ENCODE data around the gene SART1.

SART1 gene, protein sequence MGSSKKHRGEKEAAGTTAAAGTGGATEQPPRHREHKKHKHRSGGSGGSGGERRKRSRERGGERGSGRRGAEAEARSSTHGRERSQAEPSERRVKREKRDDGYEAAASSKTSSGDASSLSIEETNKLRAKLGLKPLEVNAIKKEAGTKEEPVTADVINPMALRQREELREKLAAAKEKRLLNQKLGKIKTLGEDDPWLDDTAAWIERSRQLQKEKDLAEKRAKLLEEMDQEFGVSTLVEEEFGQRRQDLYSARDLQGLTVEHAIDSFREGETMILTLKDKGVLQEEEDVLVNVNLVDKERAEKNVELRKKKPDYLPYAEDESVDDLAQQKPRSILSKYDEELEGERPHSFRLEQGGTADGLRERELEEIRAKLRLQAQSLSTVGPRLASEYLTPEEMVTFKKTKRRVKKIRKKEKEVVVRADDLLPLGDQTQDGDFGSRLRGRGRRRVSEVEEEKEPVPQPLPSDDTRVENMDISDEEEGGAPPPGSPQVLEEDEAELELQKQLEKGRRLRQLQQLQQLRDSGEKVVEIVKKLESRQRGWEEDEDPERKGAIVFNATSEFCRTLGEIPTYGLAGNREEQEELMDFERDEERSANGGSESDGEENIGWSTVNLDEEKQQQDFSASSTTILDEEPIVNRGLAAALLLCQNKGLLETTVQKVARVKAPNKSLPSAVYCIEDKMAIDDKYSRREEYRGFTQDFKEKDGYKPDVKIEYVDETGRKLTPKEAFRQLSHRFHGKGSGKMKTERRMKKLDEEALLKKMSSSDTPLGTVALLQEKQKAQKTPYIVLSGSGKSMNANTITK

DNA sequence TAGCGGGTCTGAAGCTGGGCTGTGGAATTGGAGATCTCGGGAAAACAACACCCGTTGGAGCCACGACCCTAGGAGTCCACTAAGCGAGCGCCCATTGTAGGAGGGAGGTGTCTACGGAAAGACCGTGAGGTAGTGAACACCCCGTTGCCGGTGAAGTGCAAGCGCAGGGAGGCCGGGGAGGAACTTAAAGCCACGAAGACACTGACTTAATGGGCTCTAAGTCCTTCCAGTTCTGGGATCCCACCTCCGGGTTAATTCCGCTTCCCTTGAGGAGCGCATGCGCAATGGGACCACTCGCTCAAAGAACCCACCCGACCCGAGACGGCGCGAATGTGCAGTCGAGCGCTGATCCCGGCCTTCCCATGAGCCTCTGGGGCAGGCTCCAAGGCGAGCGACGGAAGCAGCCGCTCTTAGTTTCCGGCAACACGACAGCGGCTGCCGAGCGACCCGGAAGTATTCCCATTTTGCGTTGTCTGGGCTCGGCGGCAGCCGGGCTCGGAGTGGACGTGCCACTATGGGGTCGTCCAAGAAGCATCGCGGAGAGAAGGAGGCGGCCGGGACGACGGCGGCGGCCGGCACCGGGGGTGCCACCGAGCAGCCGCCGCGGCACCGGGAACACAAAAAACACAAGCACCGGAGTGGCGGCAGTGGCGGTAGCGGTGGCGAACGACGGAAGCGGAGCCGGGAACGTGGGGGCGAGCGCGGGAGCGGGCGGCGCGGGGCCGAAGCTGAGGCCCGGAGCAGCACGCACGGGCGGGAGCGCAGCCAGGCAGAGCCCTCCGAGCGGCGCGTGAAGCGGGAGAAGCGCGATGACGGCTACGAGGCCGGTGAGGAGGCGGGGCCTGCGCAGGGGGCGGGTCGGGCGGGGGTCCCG lies at the start of gene SART1:
SART1 (plus strand) TSS at position 468 of the 874 bp plus-strand sequence; CDS start at position 515, 47 bp downstream.
- peak; percentile 96 to 97 for DNase-seq

DNA sequence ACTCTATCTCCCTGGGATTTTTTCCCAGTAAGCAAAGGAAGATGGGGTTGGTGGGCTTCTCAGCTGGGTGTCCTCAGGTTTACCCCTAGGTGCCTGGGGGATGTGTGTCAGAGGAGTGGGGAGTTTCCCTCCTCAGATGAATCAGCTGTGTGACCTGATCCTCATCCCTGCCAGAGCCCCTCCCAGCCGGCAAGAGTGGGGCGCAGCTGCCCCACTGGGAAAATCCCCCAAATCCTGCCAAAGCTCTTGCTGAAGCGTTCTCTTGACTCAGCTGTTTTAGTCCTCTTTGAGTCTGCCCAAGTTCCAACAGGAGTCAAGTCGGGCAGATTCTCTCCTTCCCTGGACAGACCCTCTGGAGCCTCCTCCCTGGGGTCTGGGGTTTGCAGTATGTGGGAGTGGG lies 48.7 kb upstream of the SART1 start:
- DNase-seq = no peak

DNA sequence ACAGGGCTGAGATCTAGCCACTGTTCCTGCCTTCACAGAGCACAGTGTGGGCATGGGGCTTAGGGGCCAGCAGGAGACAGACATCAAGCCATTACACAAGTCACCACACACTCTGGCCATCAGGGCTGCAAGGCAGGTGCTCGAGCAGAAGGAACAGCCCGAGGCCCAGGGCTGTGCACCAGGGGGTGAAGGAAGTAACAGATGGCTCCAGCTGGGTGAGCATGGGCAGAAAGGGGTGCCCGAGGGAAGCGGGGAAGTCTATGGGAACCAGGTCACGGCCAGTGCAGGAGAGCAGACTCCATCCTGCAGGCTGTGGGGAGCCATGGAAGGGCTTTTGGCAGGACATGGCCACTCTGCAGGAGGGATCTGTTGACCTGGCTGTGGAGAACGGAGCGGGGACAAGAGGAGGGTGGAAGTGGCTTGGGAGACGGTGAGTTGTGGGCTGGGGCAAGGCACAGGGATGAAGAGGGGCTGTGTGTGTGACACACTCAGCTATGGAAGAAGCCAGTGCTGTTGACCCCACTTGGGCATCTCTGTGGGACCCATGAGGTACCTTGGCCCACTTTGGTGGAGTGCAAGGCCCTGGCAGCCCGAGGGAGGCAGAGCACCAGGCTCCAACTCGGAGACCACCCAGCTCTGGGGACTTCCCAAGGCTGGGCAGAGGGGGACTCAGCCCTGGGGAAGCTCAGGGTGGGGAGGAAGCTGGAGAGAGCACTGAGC lies 46.3 kb upstream of the SART1 start:
- DNase-seq = no peak

DNA sequence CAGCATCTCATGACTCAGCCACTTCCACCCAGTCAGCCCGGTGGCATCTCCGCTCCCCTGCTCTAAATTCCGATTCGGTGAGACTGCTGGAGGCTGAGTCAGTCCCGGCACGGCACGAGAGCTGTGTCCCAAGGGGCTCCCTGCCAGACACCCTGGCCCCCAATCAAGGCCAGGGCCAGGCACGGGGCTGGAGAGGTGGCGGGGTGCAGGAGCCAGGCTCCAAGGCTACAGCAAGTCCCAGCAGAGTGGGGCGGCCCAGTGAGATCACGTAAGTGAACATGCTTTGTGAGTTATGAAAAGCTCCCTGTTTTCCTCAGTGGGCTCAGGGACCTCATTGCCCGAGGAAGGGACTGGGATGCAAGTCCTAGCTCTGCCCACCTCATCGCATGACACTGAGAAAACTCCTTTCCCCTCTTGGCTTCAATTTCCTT lies 45.7 kb upstream of the SART1 start:
- DNase-seq = no peak

DNA sequence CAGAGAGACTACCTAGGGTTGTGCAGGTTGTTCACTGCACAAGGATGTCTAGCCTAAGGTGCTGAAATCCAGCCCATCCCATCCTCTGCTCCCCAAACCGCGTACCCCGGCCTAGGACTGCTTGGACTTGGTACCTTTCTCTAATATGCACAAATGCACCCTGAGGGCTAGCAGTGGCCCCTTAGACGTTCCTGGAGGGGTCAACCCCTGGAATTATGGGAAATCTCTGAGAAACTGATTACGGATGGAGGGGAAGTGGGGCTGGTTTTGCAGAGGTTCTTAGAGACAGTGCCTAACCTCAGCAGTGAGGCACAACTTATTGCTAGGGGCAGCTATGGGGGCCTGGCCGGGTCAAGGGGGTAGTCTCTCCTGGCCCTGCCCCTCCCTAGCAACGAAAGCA lies 45.1 kb upstream of the SART1 start:
- DNase-seq = no peak

DNA sequence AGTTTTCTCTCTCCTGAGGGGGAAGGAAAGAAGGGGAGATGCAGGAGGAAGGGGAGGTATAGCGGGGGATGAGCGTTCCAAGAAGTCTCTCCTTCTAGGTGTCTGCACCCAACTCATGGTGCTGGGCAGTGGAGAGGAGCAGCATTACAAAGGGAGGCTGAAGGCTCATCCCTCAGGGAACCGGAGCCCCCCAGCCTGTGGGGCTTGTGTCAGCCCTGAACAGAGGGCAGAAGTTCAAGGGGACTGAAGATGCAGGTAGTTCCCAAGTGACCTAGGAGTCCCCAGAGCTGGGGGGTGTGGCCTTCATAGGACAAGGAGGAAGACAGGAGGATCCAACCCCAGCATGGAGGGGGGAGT lies 44.5 kb upstream of the SART1 start:
- no peak for DNase-seq

DNA sequence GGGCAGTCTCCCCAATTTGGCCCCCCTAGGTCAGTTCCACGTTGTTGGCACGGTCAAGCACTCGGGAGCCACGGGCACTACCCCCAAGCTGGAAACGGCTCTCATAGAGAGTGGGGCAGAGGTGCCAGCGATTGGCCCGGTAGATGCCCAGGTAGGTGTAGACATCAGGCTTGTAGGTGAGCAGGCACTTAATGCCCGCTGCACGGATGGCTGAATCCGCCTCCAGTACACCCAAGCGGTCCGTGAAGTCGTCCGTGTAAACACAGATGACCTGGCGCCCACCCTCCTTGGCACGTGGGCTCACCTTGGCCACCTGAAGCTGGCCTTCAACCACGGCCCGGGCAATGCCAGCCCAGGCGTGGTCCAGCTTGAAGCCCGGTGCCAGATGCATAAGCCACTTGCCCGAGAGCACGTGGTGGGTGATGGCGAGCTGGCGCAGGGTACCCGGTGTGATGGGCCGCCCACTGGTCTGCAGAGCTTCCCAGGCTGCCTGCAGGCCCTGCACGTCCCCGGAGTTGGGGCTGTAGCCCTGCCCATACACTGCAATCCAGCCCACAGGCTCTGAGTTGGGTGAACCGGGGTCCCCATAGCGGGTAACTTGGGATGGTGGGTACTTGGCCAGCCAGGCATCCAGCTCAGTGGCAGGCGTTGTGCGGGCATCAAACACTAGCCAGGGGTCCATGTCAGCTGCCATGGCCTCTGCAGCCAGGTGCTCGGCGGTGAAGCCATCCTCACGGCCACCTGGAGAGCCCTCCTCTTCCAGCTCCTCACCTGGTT lies 43.9 kb upstream of the SART1 start:
- DNase-seq = no peak

DNA sequence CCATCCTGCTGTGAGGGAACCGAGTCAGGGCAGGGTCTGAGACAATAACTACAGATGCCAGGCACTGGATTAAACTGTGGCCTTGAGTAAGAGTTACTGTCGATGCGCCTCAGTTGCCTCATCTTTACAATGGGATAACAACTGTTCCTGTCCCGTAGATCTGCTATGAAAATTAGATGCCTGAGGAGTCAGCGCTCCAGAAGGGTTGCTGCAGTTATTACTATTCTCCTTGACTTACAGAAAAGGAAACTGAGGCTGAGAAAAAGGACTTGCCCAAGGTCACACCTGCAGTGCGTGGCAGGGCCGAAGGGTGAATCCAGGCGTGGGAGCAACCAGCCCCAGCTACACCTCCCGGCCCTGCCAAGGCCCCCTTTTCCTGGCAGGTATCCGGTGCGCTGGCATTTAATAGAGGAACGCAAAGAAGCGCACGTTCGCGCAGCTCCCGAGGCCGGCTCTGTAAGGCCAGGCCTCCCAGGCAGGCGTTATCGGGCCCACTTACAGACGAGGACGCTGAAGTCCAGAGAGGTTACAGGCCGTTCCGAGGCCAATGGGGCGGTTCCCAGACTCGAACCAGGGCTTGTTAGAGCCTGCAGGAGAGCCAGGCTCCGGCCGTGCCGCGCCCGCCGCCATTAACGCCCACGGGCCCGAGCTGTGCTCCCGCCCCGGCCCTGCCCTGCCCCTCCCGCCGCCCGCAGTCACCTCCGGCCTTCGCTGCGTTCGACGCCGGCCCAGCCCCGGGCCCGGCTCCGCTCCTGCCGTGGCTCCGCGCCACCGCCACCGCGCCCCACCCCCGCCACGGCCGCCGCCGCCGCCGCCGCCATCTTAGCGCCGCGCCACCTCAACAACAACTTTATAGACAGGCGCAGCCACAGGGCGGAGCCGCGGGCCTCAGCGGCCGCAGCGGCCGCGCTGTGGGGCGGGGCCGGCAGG lies 43.1 kb upstream of the SART1 start, which contains the start of gene C11orf68:
C11orf68 (minus strand) TSS at position 852 of the 930 bp plus-strand sequence; CDS start at position 821, 31 bp downstream.
- no peak for DNase-seq

DNA sequence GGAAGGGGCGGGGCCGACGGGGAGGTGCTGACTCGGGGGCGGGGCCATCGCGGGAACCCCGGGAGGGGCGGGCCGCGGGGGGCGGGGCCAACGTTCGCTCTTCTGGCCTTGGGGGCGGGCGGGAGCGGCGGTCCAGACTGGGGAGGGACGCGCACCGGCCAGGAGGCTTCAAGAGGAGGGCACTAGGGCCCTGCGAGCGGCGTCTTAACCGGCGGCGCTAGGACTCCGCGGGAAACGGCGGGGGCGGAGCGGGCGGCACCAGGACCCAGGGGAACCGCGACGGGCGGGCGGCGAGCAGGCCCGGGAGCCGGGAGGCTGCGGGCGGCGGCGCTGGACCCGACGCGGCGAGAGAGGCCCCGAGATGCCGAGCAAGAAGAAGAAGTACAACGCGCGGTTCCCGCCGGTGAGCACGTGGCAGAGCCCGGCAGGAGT lies 42.4 kb upstream of the SART1 start, which contains the start of gene DRAP1:
DRAP1 (plus strand) TSS at position 286 of the 432 bp plus-strand sequence; CDS start at position 362, 76 bp downstream.
- peak; percentile 95 to 97 for DNase-seq

DNA sequence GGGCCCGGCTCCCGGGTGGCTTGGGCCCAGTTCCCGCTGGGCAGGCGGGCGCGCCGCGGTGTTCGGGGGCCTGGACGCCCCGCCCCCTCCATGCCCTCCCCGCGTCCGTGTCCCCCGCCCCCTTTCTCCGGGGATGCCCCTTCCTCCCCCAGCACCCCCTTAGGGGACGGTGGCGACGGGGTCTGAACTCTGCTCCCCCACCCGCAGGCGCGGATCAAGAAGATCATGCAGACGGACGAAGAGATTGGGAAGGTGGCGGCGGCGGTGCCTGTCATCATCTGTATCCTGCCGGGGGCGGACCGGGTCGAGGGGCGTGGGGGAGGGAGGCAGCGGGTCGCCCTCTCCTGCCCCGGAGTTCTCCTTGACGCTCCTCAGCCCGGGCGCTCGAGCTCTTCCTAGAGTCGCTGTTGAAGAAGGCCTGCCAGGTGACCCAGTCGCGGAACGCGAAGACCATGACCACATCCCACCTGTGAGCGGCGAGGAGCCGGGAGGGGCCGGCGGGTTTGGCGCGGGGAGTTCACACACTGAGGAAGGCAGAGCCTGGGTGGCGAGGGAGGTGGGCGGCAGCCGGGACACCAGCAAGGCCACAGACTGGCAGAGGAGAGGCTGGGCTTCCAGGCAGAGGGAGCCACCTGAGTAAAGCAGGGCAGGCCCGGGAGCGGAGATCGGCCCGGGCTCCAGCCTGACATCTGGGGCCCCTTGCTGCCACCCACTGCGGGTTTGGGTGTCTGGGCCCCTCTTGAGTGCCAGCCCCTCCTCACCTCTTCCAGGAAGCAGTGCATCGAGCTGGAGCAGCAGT lies 41.8 kb upstream of the SART1 start:
- DNase-seq = no peak

DNA sequence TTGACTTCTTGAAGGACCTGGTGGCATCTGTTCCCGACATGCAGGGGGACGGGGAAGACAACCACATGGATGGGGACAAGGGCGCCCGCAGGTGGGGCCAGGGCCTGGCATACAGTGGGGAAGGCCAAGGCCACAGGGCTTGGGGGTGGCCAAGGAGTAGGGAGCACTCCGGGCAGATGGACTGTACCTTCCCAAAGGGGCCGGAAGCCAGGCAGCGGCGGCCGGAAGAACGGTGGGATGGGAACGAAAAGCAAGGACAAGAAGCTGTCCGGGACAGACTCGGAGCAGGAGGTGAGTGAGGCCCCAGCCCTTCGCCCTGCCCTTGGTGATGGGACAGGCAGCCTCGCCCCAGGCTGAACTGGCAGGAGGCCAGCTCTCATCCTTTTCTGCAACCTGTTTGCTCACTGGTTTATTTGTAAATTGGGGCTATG lies 41.1 kb upstream of the SART1 start:
- DNase-seq = no peak

DNA sequence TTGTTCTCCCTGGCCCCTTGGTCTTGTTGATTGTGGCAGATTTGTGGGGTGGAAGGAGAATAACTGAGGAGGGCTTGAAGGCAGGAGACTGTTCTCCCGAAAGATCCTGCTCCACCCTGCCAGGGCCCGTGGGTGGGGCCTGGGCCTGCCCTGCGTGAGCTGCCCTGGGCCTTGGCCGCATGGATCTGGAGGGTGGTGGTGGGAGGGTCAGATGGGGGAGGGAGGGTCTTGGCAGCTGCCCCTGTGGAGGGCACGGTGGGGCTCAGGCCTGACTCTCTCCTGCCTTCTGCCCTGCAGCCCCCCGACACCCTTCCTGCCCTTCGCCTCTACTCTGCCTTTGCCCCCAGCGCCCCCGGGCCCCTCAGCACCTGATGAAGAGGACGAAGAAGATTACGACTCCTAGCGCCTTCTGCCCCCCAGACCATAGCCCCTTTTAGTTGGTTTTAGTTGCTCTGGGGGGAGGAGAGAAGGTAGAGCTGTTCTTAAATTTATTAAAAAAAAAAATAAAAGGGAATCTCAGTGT lies 40.4 kb upstream of the SART1 start:
- no peak for DNase-seq

DNA sequence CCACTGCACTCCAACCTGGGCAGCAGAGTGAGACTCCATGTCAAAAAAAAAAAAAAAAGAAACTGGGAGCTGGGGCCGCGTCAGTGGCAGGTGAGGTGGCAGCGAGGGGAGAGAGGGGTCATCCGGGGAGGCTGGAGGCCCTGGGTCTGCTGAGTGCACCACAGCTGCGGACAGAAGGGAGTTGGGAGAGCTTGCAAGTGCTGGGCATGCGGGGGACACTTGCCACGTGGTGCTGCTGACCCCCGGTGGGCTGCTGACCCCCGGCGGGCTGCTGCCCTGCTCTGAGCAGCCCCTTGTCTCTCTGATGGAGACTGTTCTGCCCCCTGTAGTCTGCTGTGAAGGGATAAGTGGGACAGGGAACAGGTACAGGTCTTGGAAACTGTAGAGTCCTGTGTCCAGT lies 39.7 kb upstream of the SART1 start:
- no peak for DNase-seq

DNA sequence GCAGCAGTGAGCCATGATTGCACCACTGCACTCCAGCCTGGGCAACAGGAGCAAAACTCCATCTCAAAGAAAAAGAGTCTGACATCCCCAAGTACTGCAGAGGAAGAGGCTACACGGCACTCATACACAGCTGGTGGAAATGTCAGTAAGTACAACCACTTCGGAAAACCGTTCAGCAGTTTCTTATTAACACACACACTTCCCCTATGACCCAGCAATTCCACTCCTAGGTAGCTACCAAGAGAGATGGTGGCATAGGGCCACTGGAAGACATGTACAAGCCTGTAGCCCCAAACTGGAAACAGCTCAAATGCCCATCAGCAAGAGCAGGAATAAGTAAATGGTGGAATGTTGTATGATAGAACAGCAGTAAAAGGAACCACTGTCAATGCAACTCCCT lies 39.0 kb upstream of the SART1 start:
- DNase-seq = no peak

DNA sequence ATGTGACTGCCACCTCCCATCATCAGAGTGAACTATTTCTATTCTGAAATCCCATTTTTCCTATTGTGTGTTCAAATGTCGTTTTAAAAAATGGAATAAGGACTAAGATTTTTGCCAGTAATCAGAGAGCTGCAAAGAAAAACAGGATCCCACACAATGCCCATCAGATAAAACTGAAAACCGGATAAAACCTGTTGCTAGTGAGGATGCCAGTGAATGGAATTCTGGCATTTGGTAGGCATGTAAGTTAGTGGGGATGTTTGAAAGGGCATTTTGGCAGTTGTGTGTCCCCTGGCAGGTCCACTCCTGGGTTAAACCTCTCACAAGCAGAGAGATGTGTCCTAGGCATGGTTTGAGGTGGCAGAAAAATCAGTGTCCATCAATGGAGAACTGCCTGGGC lies 36.1 kb upstream of the SART1 start:
- no peak for DNase-seq

DNA sequence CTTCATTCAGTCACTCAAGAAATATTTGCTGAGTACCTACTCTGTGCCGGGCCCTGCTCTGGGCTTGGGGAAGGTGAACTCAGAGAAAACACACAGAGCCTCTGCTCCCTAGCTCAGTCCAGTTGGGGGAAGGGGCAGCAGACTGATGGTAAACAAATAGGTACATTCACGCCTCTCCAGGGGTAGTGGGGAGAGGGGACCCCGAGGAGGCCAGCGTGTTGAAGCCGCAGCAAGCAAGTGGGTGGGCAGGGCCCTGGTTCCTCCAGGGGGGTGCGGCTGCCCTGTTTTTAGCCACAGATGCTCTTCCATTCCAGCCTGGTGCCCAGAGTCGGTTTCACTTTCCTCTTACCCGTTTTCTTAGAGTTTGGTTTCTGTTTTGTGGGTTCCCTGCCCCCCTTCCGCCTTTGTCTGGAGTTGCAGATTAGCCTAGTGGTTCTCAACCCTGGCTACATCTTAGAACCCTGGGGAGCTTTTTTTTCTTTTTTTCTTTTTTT lies 33.6 kb upstream of the SART1 start:
- DNase-seq = no peak

DNA sequence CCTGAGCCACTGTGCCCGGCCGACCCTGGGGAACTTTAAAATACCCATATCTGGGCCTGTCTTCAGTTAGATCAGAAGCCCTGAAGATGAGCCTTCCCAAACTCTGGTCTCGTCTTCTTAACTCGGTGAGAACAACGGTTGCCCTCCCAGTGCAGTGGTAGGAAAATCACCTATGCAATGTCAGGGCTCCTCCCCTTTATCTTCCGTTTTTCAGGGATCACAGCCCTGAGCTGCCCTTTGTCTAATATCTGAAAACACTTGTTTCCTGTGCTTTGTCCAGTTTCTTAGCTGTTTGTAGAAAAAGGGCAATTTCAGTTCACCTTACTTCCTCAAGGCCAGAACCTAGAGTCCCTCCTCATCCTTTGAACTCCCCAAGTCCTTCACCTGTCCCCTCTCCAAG lies 32.9 kb upstream of the SART1 start:
- no peak for DNase-seq

DNA sequence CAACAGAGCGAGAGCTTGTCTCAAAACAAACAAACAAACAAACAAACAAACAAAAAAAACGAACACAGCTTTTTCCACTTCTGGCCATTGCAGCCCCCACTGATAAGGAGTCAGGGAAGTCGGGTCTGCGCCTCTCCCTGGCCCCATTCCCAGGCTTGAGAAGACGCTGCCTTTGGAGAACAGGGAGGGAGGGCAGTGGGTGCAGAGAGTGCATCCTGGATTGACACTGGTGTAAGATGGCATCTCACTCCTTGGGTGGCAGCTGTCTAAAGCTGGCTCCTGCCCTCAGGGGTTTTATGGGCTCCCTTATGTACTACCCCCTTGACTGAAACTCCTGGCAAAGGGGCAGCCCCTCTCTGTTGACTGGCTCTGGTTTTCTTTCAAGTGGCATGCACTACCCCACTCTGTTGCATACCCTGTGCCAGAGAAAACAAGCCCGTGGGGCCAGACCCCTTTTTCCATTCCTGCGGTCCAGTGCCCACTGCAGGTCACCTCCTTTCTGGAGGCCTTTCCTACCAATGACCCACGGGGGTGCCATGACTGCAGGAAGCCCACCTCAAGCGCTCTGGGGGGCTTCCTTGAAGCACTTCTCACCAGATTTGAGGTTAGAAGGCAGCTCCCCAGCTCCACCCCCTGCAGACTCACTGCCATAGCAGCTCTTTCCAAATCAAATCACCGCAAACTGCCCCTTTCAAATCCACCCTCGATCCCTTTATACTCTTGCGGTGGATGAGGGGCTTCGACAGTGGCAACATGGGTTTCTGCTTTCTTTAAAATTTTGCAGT lies 29.6 kb upstream of the SART1 start:
- DNase-seq = no peak

Measured in NCI-H1930 (cell line).